Liver (tissue), 9 donors: ENCODE data around the gene TIMM13. TPM values are rescaled to one million over a fixed set of nuclear protein-coding genes. Genes with fewer than 3 reads are reported as not detected.
"Not testable (repeated sequence)": the region's sequence is repeated elsewhere in the genome, so short reads cannot be mapped to it uniquely, and the experiment has no call there.

Source experiments
- DNase-seq: peaks from one replicate; pipeline ENCODE4 v3.0.0-alpha.2; 2017; ENCODE audit warnings: low spot score
- H3K27ac ChIP-seq, 2 donors: one replicate each; pipeline ENCODE4 v1.7.0; 2013; ENCODE audit warnings: inconsistent platforms in 2 of 2, low read length in 2 of 2, control low read depth in 1 of 2, low read depth in 1 of 2, mild to moderate bottlenecking in 1 of 2
- H3K27me3 ChIP-seq, 4 donors: one replicate each; pipeline versions ENCODE4 v1.6.1 to v1.7.0; 2013; ENCODE audit warnings: low read length in 3 of 4, inconsistent platforms in 1 of 4, mild to moderate bottlenecking in 1 of 4, moderate library complexity in 1 of 4; ENCODE audit not compliant: control insufficient read depth in 4 of 4, insufficient read depth in 4 of 4
- H3K36me3 ChIP-seq, 4 donors: one replicate each; pipeline versions ENCODE4 v1.6.1 to v1.7.0; 2013; ENCODE audit warnings: low read length in 3 of 4, mild to moderate bottlenecking in 3 of 4, low read depth in 1 of 4, moderate library complexity in 1 of 4; ENCODE audit not compliant: control insufficient read depth in 4 of 4, insufficient read depth in 3 of 4
- H3K4me1 ChIP-seq, 4 donors: one replicate each; pipeline versions ENCODE4 v1.6.1 to v1.7.0; 2013; ENCODE audit warnings: low read length in 3 of 4, mild to moderate bottlenecking in 3 of 4, moderate library complexity in 1 of 4; ENCODE audit not compliant: control insufficient read depth in 4 of 4, insufficient read depth in 4 of 4
- H3K4me3 ChIP-seq, 3 donors: one replicate each; pipeline versions ENCODE4 v1.6.1 to v1.7.0; 2013; ENCODE audit warnings: low read length in 3 of 3, control low read depth in 1 of 3, low read depth in 1 of 3, mild to moderate bottlenecking in 1 of 3
- H3K9ac ChIP-seq, 2 donors: one replicate each; pipeline ENCODE4 v1.7.0; 2013; ENCODE audit warnings: low read length in 2 of 2, mild to moderate bottlenecking in 2 of 2, moderate library complexity in 2 of 2, control low read depth in 1 of 2, low read depth in 1 of 2
- H3K9me3 ChIP-seq, 4 donors: one replicate each; pipeline versions ENCODE4 v1.6.1 to v1.7.0; 2013; ENCODE audit warnings: low read length in 3 of 4; ENCODE audit not compliant: control insufficient read depth in 4 of 4
- EGR1 ChIP-seq, 2 donors: IDR thresholded peaks; 2 replicates each; pipeline ENCODE4 v1.6.1; 2016 to 2018; ENCODE audit warnings: antibody characterized with exemption in 2 of 2, low read depth in 2 of 2
- FOXA1 ChIP-seq: IDR thresholded peaks from 2 replicates; pipeline ENCODE4 v1.6.1; 2016; ENCODE audit warnings: antibody characterized with exemption
- HNF4A ChIP-seq, 2 donors: conservative IDR thresholded peaks; 2 replicates each; pipeline ENCODE4 v1.6.1; 2016; ENCODE audit warnings: antibody characterized with exemption in 2 of 2, mild to moderate bottlenecking in 2 of 2
- NR2F2 ChIP-seq: IDR thresholded peaks from 2 replicates; pipeline ENCODE4 v1.6.1; 2016; ENCODE audit warnings: antibody characterized with exemption
- WGBS: extraction: QIAGEN DNeasy Blood & Tissue Kit; methylation state at CpG from one replicate; pipeline ENCODE4 v1.1.7; 2013; 5-methylcytosine and 5-hydroxymethylcytosine counted together
- polyA plus RNA-seq, 2 donors: library from polyadenylated mRNA; stranded (reverse) in 1 of 2; unstranded in 1 of 2; fragments of 200-250 nt in 1 of 2; fragments of >200 nt in 1 of 2; fragmentation: Nextera tagmentation in 1 of 2; extraction: Ambion mirVana in 1 of 2; gene quantifications; one replicate each; pipeline versions ENCODE4 v1.2.1 to v1.2.3, GENCODE V29; 2013 to 2015
- total RNA-seq, 2 donors: library from RNA; depleted of rRNA; stranded (reverse); fragments of >200 nt; gene quantifications; one replicate each; pipeline ENCODE4 v1.2.3, GENCODE V29; 2014
- TF ChIP-seq, protein P1 (sequence below): IDR thresholded peaks from 2 replicates; pipeline ENCODE4 v1.6.1; 2016; ENCODE audit warnings: antibody characterized with exemption, mild to moderate bottlenecking
- TF ChIP-seq, protein P2 (sequence below): IDR thresholded peaks from 2 replicates; pipeline ENCODE4 v1.6.1; 2016; ENCODE audit warnings: antibody characterized with exemption
- donor health status: healthy.
- donor health status: healthy.
- donor health status: healthy.
- donor health status: healthy.
- donor health status: healthy.

TIMM13 gene
- total and polyA plus RNA-seq, 4 donors: 21.6 to 137 (median 43.4) TPM

DNA sequence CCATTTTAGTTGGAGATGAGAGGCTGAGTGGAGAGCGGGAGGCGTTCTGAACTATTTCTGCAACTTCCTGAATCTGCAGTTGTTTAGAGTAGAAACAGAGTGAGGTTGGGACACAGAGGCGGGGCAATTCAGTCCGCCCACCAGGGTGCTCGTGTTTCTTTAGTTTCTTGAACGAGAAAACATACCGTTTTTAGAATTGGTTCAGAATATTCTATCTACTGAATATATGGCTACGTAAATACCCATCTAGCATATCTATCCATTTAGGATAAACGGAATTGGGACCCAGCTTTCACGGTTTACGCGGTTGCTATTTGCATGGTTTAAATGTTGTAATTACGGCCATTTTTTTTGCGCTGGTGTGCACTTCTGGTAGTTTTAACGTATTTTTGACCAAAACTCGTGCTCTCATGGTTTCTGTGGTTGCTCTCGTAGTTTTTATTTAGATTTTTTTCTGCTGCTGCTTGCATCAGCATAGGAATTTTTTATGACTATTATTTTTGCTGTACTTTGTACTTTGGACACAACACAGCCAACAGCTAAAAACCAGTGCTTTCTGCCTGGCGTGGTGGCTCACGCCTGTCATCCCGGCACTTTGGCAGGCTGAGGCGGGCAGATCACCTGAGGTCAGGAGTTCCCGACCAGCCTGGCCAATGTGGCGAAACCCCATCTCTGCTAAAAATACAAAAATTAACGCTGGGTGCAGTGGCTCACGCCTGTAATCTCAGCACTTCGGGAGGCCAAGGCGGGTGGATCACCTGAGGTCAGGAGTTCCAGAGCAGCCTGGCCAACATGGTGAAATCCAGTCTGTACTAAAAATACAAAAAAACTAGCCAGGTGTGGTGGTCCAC, 32.7 kb downstream of the TIMM13 start (continued):
- TF ChIP-seq, protein P1, sequence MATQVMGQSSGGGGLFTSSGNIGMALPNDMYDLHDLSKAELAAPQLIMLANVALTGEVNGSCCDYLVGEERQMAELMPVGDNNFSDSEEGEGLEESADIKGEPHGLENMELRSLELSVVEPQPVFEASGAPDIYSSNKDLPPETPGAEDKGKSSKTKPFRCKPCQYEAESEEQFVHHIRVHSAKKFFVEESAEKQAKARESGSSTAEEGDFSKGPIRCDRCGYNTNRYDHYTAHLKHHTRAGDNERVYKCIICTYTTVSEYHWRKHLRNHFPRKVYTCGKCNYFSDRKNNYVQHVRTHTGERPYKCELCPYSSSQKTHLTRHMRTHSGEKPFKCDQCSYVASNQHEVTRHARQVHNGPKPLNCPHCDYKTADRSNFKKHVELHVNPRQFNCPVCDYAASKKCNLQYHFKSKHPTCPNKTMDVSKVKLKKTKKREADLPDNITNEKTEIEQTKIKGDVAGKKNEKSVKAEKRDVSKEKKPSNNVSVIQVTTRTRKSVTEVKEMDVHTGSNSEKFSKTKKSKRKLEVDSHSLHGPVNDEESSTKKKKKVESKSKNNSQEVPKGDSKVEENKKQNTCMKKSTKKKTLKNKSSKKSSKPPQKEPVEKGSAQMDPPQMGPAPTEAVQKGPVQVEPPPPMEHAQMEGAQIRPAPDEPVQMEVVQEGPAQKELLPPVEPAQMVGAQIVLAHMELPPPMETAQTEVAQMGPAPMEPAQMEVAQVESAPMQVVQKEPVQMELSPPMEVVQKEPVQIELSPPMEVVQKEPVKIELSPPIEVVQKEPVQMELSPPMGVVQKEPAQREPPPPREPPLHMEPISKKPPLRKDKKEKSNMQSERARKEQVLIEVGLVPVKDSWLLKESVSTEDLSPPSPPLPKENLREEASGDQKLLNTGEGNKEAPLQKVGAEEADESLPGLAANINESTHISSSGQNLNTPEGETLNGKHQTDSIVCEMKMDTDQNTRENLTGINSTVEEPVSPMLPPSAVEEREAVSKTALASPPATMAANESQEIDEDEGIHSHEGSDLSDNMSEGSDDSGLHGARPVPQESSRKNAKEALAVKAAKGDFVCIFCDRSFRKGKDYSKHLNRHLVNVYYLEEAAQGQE: peak; percentile 34

DNA sequence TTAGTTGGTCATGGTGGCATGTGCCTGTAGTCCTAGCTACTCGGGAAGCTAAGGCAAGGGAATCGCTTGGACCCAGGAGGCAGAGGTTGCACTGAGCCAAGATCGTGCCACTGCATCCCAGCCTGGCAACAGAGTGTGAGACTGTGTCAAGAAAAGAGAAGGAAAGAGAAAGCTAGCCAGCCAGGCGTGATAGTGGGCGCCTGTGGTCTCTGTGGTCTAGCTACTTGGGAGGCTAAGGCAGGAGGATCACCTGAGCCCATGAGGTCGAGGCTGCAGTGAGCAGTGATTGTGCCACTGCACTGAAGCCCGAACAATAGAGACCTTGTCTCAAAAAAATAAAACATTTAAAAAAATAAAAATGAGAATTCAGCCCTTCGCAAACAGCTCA, 33.3 kb downstream of the TIMM13 start:
- H3K4me3 ChIP-seq: no peak overlapping the region
- H3K9me3 ChIP-seq: no peaks in the 10 kb centered on the region
- no peak for DNase-seq
- 81% methylated on average over 8 of the region's 8 CpGs for WGBS
- peaks cover 4 to 23% (median 12%) of the 10 kb centered on the region in 4 donors for H3K4me1 ChIP-seq
- H3K27ac ChIP-seq: peak overlapping the region; percentile 87 to 89
- TF ChIP-seq, protein P2, sequence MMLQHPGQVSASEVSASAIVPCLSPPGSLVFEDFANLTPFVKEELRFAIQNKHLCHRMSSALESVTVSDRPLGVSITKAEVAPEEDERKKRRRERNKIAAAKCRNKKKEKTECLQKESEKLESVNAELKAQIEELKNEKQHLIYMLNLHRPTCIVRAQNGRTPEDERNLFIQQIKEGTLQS: no peak
- TF ChIP-seq NR2F2 (no peak), HNF4A (conservative IDR thresholded peaks at IDR 0.05) (no peak), EGR1 (IDR thresholded peaks at IDR 0.05; ENCODE audit: low read depth in 2 of 2) (no peak), FOXA1 (no peak)
- TF ChIP-seq, protein P1: no peak
- H3K36me3 ChIP-seq: no peaks in the 10 kb centered on the region
- no peaks in the 10 kb centered on the region for H3K27me3 ChIP-seq
- H3K9ac ChIP-seq: no peak overlapping the region

DNA sequence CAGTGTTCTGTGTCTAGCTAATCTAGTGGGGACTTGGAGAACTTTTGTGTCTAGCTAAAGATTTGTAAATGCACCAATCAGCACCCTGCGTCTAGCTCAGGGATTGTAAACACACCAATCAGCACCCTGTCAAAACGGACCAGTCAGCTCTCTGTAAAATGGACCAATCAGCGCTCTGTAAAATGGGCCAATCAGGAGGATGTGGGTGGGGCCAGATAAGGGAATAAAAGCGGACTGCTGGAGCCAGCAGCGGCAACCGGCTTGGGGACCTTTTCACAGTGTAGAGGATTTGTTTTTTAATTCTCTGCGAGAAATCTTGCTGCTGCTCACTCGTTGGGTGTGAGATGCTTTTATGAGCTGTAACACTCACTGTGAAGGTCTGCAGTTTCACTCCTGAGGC, 34.5 kb downstream of the TIMM13 start:
- H3K4me1 ChIP-seq: peaks cover 4 to 23% (median 12%) of the 10 kb centered on the region in 4 donors
- H3K4me3 ChIP-seq, H3K9me3 ChIP-seq, H3K27ac ChIP-seq, H3K9ac ChIP-seq, H3K27me3 ChIP-seq, H3K36me3 ChIP-seq, DNase-seq: not testable (repeated sequence)
- 82% methylated on average over 8 of the region's 8 CpGs for WGBS
